Mucosa of rectum (tissue), 2 donors: ENCODE data around the gene RELCH.
A peak's percentile ranks its signal among the peaks of the same experiment; 100 is the strongest.

Experiments
- H3K27ac ChIP-seq, 2 donors: one replicate each; pipeline ENCODE4 v1.7.0; 2013; ENCODE audit warnings: inconsistent platforms in 2 of 2, low read depth in 2 of 2, low read length in 2 of 2
- H3K27me3 ChIP-seq, 2 donors: one replicate each; pipeline ENCODE4 v1.7.0; 2013; ENCODE audit warnings: low read length in 2 of 2; ENCODE audit not compliant: control insufficient read depth in 2 of 2, insufficient read depth in 2 of 2
- H3K36me3 ChIP-seq, 2 donors: one replicate each; pipeline ENCODE4 v1.7.0; 2013; ENCODE audit warnings: low read length in 2 of 2; ENCODE audit not compliant: control insufficient read depth in 2 of 2, insufficient read depth in 2 of 2
- H3K4me1 ChIP-seq, 2 donors: one replicate each; pipeline ENCODE4 v1.7.0; 2013; ENCODE audit warnings: low read length in 2 of 2, mild to moderate bottlenecking in 1 of 2; ENCODE audit not compliant: control insufficient read depth in 2 of 2, insufficient read depth in 2 of 2
- H3K4me3 ChIP-seq, 2 donors: one replicate each; pipeline ENCODE4 v1.7.0; 2013; ENCODE audit warnings: low read length in 2 of 2
- H3K9ac ChIP-seq, 2 donors: one replicate each; pipeline ENCODE4 v1.7.0; 2013; ENCODE audit warnings: low read length in 2 of 2, low read depth in 1 of 2, mild to moderate bottlenecking in 1 of 2
- H3K9me3 ChIP-seq, 2 donors: one replicate each; pipeline ENCODE4 v1.7.0; 2013; ENCODE audit warnings: low read length in 2 of 2; ENCODE audit not compliant: control insufficient read depth in 2 of 2
- donor health status: healthy.
- donor health status: Normal muscosa, but diverticular disease.

RELCH gene

DNA sequence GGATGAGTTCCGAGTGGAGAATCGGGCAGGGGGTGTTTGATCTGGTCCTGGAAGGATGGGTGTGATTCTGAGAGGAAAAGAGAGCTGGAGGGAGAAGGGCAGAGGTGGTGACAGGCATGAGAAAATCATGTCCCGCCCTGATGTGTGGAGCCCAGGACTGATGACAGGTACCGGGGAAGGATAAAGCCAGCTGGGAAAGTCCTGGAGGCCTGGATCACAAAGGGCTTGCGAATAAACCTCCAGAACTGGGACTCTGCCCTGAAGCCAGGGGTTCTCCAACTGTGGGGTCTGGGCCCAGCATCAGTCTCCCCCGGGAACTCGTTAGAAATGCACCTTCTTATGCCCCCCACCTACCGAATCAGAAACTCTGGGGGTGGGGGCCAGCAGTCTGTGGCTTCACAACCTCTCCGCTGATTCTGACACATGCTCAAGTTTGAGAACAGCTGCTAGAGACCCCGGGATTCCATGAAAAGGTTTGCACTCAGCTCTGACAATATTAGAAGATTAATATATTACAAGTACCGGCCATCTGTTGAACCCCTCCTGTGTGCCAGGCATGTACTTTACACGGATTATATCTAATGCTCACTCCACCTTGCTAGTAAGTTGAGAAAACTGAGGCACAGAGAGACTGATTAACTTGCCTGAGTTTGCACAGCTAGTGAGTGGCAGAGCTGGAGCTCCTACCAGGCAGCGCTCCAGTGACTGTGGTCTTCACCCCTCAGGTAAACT lies 146.1 kb downstream of the RELCH start:
- Histone ChIP-seq H3K4me3 (no peak overlapping the region), H3K36me3 (peaks cover 0 to 2% of the 10 kb centered on the region in 2 donors), H3K27ac (no peak overlapping the region), H3K27me3 (peaks cover 5 to 6% of the 10 kb centered on the region in 2 donors), H3K9me3 (no peaks in the 10 kb centered on the region), H3K9ac (no peak overlapping the region), H3K4me1 (peaks cover 33 to 48% of the 10 kb centered on the region in 2 donors)

DNA sequence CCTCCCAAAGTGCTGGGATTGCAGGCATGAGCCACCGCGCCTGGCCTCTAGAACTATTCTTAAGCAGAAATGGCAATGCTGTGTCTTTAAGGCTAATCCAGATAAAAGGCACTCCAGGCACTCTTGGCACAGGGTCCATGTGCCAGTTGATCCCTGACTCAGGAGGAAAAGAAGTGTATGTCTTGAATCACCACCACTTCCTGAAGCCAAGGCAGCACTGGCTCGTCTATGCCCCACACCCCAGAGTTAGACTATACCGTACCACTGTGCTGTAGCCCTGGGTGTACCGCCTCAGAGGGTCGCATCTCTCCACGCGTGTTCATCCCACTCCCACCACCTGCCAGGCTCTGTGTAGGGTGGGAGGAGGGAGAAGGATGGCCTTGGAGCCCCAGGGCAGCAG lies 147.1 kb downstream of the RELCH start:
- Histone ChIP-seq H3K27me3 (peaks cover 5 to 6% of the 10 kb centered on the region in 2 donors), H3K36me3 (peaks cover 0 to 2% of the 10 kb centered on the region in 2 donors), H3K9ac (peak overlapping the region in 1 of 2 donors; percentile 7), H3K9me3 (no peaks in the 10 kb centered on the region), H3K4me1 (peaks cover 35 to 46% of the 10 kb centered on the region in 2 donors), H3K4me3 (peak overlapping the region in 1 of 2 donors; percentile 14), H3K27ac (peak overlapping the region; percentile 52 to 76)

DNA sequence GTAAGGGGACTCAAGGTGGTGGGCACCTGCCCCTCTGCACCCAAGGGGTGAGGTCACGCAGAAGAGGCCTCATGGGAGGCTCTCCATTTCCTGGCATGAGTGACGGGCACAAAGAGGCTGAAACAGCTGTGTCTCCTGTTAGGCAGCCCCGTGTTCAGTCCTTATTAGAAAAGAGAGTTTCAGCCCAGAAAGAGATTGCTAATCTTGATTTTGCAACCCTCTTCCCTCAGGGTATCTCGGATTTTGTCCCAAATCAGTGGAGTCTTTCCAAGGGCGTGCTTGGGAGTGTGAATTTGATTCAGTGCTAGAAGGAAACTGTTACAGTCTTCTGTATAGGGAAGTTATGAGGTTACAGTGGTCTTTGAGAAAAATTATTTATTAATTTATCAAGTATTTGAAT lies 148.4 kb downstream of the RELCH start:
- H3K9ac ChIP-seq, result no peak overlapping the region
- peaks cover 0 to 2% of the 10 kb centered on the region in 2 donors for H3K36me3 ChIP-seq
- no peaks in the 10 kb centered on the region for H3K9me3 ChIP-seq
- H3K4me3 ChIP-seq, result no peak overlapping the region
- no peaks in the 10 kb centered on the region for H3K27me3 ChIP-seq
- no peak overlapping the region for H3K27ac ChIP-seq
- H3K4me1 ChIP-seq, result peaks cover 24 to 42% of the 10 kb centered on the region in 2 donors

DNA sequence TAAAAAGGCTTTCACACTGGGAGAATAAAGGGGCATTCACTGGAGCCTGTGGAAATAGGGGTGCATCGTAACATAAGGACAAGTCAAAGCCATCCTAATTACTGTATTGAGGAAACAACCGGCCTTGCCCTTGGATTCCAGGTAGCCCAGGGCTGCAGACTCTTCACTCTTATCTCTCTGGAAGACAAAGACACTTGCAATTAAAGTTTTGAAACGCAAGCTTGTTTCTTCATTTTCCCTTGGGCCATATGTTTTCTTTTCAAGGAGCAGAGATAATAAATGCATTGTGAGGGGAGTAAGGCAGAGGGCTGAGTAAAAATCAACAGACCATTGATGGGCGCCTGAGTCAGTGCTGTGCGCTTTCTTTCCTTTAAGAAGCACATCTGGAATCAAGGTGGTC lies 149.6 kb downstream of the RELCH start:
- peaks cover 0 to 2% of the 10 kb centered on the region in 2 donors for H3K36me3 ChIP-seq
- no peak overlapping the region for H3K27ac ChIP-seq
- no peak overlapping the region for H3K9ac ChIP-seq
- no peaks in the 10 kb centered on the region for H3K27me3 ChIP-seq
- no peak overlapping the region for H3K4me3 ChIP-seq
- peaks cover 21 to 32% of the 10 kb centered on the region in 2 donors for H3K4me1 ChIP-seq
- no peaks in the 10 kb centered on the region for H3K9me3 ChIP-seq

GRCh38 chr18:62337336-62337735 lies 150.3 kb downstream of the RELCH start:
- H3K4me3 ChIP-seq, result no peak overlapping the region

GRCh38 chr18:62338446-62339105 lies 151.5 kb downstream of the RELCH start:
- Histone ChIP-seq H3K9ac (no peak overlapping the region), H3K4me1 (peaks cover 21 to 26% of the 10 kb centered on the region in 2 donors), H3K9me3 (no peaks in the 10 kb centered on the region), H3K27ac (peak overlapping the region in 1 of 2 donors; percentile 45), H3K36me3 (peaks cover 0 to 2% of the 10 kb centered on the region in 2 donors), H3K4me3 (no peak overlapping the region), H3K27me3 (no peaks in the 10 kb centered on the region)

More at GRCh38 chr18:62337336-62337735, 150.3 kb downstream of the RELCH start:
- Histone ChIP-seq H3K9me3 (no peaks in the 10 kb centered on the region), H3K27ac (no peak overlapping the region), H3K4me1 (peaks cover 21 to 28% of the 10 kb centered on the region in 2 donors), H3K36me3 (peaks cover 0 to 2% of the 10 kb centered on the region in 2 donors), H3K27me3 (no peaks in the 10 kb centered on the region), H3K9ac (no peak overlapping the region)

DNA sequence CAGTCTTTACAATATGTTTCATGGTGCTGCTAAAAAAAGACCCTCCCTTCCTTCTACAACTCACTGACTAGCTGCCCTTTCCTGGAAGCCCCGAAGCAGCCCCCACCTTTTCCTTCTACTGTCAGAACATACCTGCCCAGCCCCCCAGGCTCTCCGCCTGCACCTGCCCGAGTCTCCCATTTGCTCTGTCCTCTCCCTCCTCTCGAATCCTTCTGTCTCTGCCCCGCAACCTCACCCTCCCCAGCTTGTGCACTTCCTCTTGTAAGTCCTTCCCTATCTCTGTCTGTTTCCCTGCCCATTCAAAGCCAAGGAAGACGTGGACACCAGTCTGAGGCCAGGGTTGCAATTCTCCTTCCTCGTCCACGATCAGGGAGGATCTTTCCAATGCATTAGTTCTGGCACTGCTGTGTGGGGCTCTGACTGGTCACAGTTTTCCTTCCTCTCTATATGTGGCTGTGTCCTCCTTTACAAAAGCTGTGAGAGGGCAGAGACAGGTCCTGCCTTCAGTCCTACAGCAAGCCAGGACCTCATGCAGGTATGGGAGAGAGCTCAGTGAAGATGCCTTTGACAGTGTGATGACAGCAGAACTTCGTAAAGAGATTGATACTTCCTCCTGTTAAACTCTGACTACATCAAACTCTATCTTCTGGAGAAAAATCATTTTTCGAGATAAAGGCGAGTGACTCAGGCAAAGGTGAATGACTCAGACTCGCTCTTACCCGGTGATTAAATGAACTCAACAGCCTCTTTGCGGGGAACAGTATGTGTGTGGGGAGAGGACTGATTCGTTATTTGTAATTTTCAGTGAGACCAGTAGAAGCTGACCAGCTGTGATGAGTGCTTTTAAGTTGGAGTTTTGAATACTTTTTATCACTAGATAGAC lies 152.3 kb downstream of the RELCH start:
- H3K9ac ChIP-seq, result peak overlapping the region in 1 of 2 donors; percentile 23
- peaks cover 0 to 2% of the 10 kb centered on the region in 2 donors for H3K36me3 ChIP-seq
- H3K9me3 ChIP-seq, result no peaks in the 10 kb centered on the region
- peak overlapping the region; percentile 36 to 45 for H3K27ac ChIP-seq
- H3K4me3 ChIP-seq, result peak overlapping the region; percentile 33 to 36
- H3K4me1 ChIP-seq, result peaks cover 17 to 18% of the 10 kb centered on the region in 2 donors
- H3K27me3 ChIP-seq, result no peaks in the 10 kb centered on the region

GRCh38 chr18:62340996-62341395 lies 153.9 kb downstream of the RELCH start:
- Histone ChIP-seq H3K4me1 (peaks cover 21 to 22% of the 10 kb centered on the region in 2 donors), H3K4me3 (no peak overlapping the region), H3K27me3 (no peaks in the 10 kb centered on the region), H3K9me3 (no peaks in the 10 kb centered on the region), H3K9ac (no peak overlapping the region), H3K27ac (no peak overlapping the region), H3K36me3 (no peaks in the 10 kb centered on the region)

GRCh38 chr18:62341473-62341872 lies 154.4 kb downstream of the RELCH start:
- peaks cover 19 to 26% of the 10 kb centered on the region in 2 donors for H3K4me1 ChIP-seq
- H3K27me3 ChIP-seq, result no peaks in the 10 kb centered on the region
- no peaks in the 10 kb centered on the region for H3K9me3 ChIP-seq
- no peak overlapping the region for H3K9ac ChIP-seq
- no peaks in the 10 kb centered on the region for H3K36me3 ChIP-seq
- no peak overlapping the region for H3K27ac ChIP-seq
- H3K4me3 ChIP-seq, result no peak overlapping the region
